GM06990 (cell line): ENCODE data around the gene ZMAT5.

ENCODE experiments used
- DNase-seq: peaks from one replicate; pipeline ENCODE4 v3.0.0-alpha.2; 2011; ENCODE audit not compliant: insufficient read length; ENCODE audit errors: extremely low read depth
- H3K27me3 ChIP-seq: replicated peaks from 2 replicates; pipeline ENCODE4 v1.6.0; 2011; ENCODE audit warnings: low read length; ENCODE audit not compliant: control insufficient read depth, insufficient read depth
- H3K36me3 ChIP-seq: 2 replicates; pipeline ENCODE4 v1.5.1; 2011; ENCODE audit warnings: low read length; ENCODE audit not compliant: control insufficient read depth, insufficient read depth
- H3K4me3 ChIP-seq: replicated peaks from 2 replicates; pipeline ENCODE4 v1.5.1; 2011; ENCODE audit warnings: low read depth, mild to moderate bottlenecking, control low read depth, low read length
- CTCF ChIP-seq: IDR thresholded peaks from 2 replicates; pipeline ENCODE4 v1.5.1; 2011; ENCODE audit warnings: low read length, control low read depth, mild to moderate bottlenecking, inconsistent platforms; ENCODE audit not compliant: insufficient read depth, poor library complexity, severe bottlenecking

ZMAT5 gene

GRCh38 chr22:29787371-29787980 lies 20.7 kb upstream of the ZMAT5 start:
- DNase-seq, result no peak
- Histone ChIP-seq H3K4me3 (no peak overlapping the region), H3K36me3 (peaks cover 34% of the 10 kb centered on the region), H3K27me3 (no peaks in the 10 kb centered on the region)
- TF ChIP-seq CTCF, result no peak

- Histone ChIP-seq H3K27me3 (no peaks in the 10 kb centered on the region), H3K4me3 (no peak overlapping the region), H3K36me3 (peaks cover 26% of the 10 kb centered on the region)
- no peak for TF ChIP-seq CTCF
- no peak for DNase-seq
These were observed 19.2 kb upstream of the ZMAT5 start for GRCh38 chr22:29786031-29786430.

- TF ChIP-seq CTCF, result no peak
- Histone ChIP-seq H3K27me3 (no peaks in the 10 kb centered on the region), H3K36me3 (peaks cover 16% of the 10 kb centered on the region), H3K4me3 (no peak overlapping the region)
- DNase-seq, result no peak
These were observed 17.9 kb upstream of the ZMAT5 start for GRCh38 chr22:29784451-29785361.

- TF ChIP-seq CTCF, result no peak
- Histone ChIP-seq H3K4me3 (no peak overlapping the region), H3K36me3 (peaks cover under 1% of the 10 kb centered on the region; the same call in 1 of the 2 replicates), H3K27me3 (no peaks in the 10 kb centered on the region)
- DNase-seq, result no peak
These were observed 15.4 kb upstream of the ZMAT5 start for GRCh38 chr22:29782061-29782845.

- no peaks in the 10 kb centered on the region for H3K36me3 ChIP-seq
- no peak for DNase-seq
- TF ChIP-seq CTCF, result no peak
- H3K4me3 ChIP-seq, result no peak overlapping the region
- no peaks in the 10 kb centered on the region for H3K27me3 ChIP-seq
These were observed 14.2 kb upstream of the ZMAT5 start for GRCh38 chr22:29780748-29781676.
